IMR-90 (cell line): ENCODE measurements around the gene CNTNAP3B.
"Not testable (repeated sequence)": the region's sequence is repeated elsewhere in the genome, so short reads cannot be mapped to it uniquely, and the experiment has no call there.

Experiments used
- CEBPB ChIP-seq: IDR thresholded peaks from 2 replicates; pipeline ENCODE4 v1.6.1; 2012; ENCODE audit warnings: low read depth, low read length, improper control_type of control experiment
- CTCF ChIP-seq: conservative IDR thresholded peaks from 2 replicates; pipeline ENCODE4 v1.5.1; 2012; ENCODE audit warnings: mild to moderate bottlenecking, low read depth, low read length, improper control_type of control experiment
- MAFK ChIP-seq: IDR thresholded peaks from 2 replicates; pipeline ENCODE4 v1.6.1; 2012; ENCODE audit warnings: low read depth, low read length, improper control_type of control experiment
- MAZ ChIP-seq: IDR thresholded peaks from 2 replicates; pipeline ENCODE4 v1.6.1; 2012; ENCODE audit warnings: low read depth, mild to moderate bottlenecking, low read length, improper control_type of control experiment, moderate library complexity, borderline replicate concordance
- MXI1 ChIP-seq: IDR thresholded peaks from 2 replicates; pipeline ENCODE4 v1.6.1; 2012; ENCODE audit warnings: low read depth, mild to moderate bottlenecking, low read length, moderate library complexity, borderline replicate concordance
- POLR2A ChIP-seq: IDR thresholded peaks from 2 replicates; pipeline ENCODE4 v1.6.1; 2012; ENCODE audit warnings: mild to moderate bottlenecking, low read depth, low read length
- RAD21 ChIP-seq: IDR thresholded peaks from 2 replicates; pipeline ENCODE4 v1.6.1; 2012; ENCODE audit warnings: low read length, improper control_type of control experiment

DNA sequence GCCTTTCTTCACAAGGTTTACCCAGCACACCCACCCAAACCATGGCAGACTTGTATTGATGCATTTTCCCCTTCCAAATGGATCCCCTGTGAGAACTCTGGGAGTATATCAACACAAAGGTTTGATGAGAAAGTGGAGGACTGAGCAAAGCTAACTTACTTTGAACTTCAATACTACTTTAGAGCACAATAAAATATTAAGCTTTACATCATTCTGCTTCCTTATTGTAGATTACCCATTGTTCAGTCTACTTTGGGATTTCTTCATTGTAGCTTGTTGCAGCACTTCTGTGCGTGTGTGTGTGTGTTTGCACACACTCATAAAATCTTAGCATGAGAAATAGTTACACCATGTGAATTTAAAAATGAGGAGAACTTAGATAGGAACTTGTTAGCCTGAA lies 75.4 kb downstream of the CNTNAP3B start:
- TF ChIP-seq CTCF, MAFK, CEBPB, POLR2A, MXI1, RAD21, MAZ: not testable (repeated sequence)
